HL-60 (cell line): ENCODE measurements around the gene CTNNA3.

ENCODE experiments used
- DNase-seq, 2 experiments: peaks; one replicate each; pipeline ENCODE4 v3.0.0-alpha.2; 2010 to 2020; ENCODE audit warnings: low read depth in 1 of 2, low spot score in 1 of 2
- H3K27ac ChIP-seq: fragments of 250-450 bp; sonication (Bioruptor Pico); replicated peaks from 2 replicates; pipeline ENCODE4 v1.5.1; 2020; ENCODE audit warnings: mild to moderate bottlenecking, moderate library complexity
- H3K27me3 ChIP-seq: fragments of 250-450 bp; sonication (Bioruptor Pico); 2 replicates; pipeline ENCODE4 v1.5.1; 2021; ENCODE audit warnings: mild to moderate bottlenecking, moderate library complexity; ENCODE audit not compliant: insufficient read depth, poor library complexity, severe bottlenecking
- H3K4me3 ChIP-seq: replicated peaks from 2 replicates; pipeline ENCODE4 v1.5.1; 2011; ENCODE audit warnings: mild to moderate bottlenecking, control low read depth, low read length; ENCODE audit not compliant: insufficient read depth
- CTCF ChIP-seq: IDR thresholded peaks from one replicate; pipeline ENCODE4 v1.5.1; 2011; ENCODE audit warnings: low read length, control low read depth, inconsistent platforms; ENCODE audit not compliant: insufficient read depth
- GABPA ChIP-seq: IDR thresholded peaks from 2 replicates; pipeline ENCODE4 v1.6.1; 2012; ENCODE audit warnings: low read depth
- POLR2AphosphoS5 ChIP-seq: IDR thresholded peaks from 2 replicates; pipeline ENCODE4 v1.6.1; 2012; ENCODE audit warnings: low read depth
- REST ChIP-seq: IDR thresholded peaks from 2 replicates; pipeline ENCODE4 v1.6.1; 2012; ENCODE audit warnings: low read depth; ENCODE audit not compliant: insufficient replicate concordance
- SPI1 ChIP-seq: IDR thresholded peaks from 2 replicates; pipeline ENCODE4 v1.6.1; 2012; ENCODE audit warnings: low read depth, mild to moderate bottlenecking, borderline replicate concordance

The CTNNA3 gene

GRCh38 chr10:67678335-67678974 is 17.5 kb downstream of the CTNNA3 start:
- no peak for DNase-seq
- TF ChIP-seq CTCF (no peak), REST (no peak), GABPA (no peak), SPI1 (no peak), POLR2AphosphoS5 (no peak)
- Histone ChIP-seq H3K4me3 (no peak overlapping the region), H3K27me3 (no peaks in the 10 kb centered on the region), H3K27ac (no peak overlapping the region)

GRCh38 chr10:67676208-67676825 is 19.7 kb downstream of the CTNNA3 start:
- no peak overlapping the region for H3K27ac ChIP-seq
- TF ChIP-seq REST (no peak), POLR2AphosphoS5 (no peak), SPI1 (no peak), CTCF (no peak), GABPA (no peak)
- DNase-seq = no peak
- no peak overlapping the region for H3K4me3 ChIP-seq
- H3K27me3 ChIP-seq = no peaks in the 10 kb centered on the region

GRCh38 chr10:67670401-67670800 is 25.6 kb downstream of the CTNNA3 start:
- Histone ChIP-seq H3K27me3 (no peaks in the 10 kb centered on the region), H3K27ac (no peak overlapping the region), H3K4me3 (no peak overlapping the region)
- DNase-seq = no peak
- TF ChIP-seq REST = no peak
- TF ChIP-seq GABPA = no peak
- no peak for TF ChIP-seq POLR2AphosphoS5
- no peak for TF ChIP-seq CTCF
